Gastroesophageal sphincter (tissue), 4 donors: ENCODE data around the gene NCOR2. TPM values are rescaled to one million over a fixed set of nuclear protein-coding genes. Genes with fewer than 3 reads are reported as not detected.

Experiments used
- ATAC-seq: fragments of 150-250 bp; one replicate; pipeline ENCODE4 v1.9.1; 2016; ENCODE audit warnings: mild to moderate bottlenecking, moderate library complexity
- H3K27ac ChIP-seq, 4 donors: fragments of 200-600 bp; sonication (generic) in 3 of 4; 1 replicate in 3 of 4; 2 replicates in 1 of 4; pipeline ENCODE4 v1.5.1; 2016 to 2019
- H3K27me3 ChIP-seq: fragments of 200-600 bp; sonication (generic); one replicate; pipeline ENCODE4 v1.5.1; 2019
- H3K36me3 ChIP-seq, 2 donors: fragments of 200-600 bp; sonication (generic); one replicate each; pipeline ENCODE4 v1.5.1; 2019; ENCODE audit warnings: control low read depth in 1 of 2
- H3K4me1 ChIP-seq, 3 donors: fragments of 200-600 bp; sonication (generic); 1 replicate in 2 of 3; 2 replicates in 1 of 3; pipeline ENCODE4 v1.5.1; 2016 to 2019; ENCODE audit warnings: control low read depth in 2 of 3
- H3K4me3 ChIP-seq, 2 donors: fragments of 200-600 bp; sonication (generic); one replicate each; pipeline ENCODE4 v1.5.1; 2019; ENCODE audit warnings: mild to moderate bottlenecking in 1 of 2, moderate library complexity in 1 of 2
- H3K9me3 ChIP-seq, 3 donors: fragments of 200-600 bp; sonication (generic); one replicate each; pipeline ENCODE4 v1.5.1; 2017 to 2019; ENCODE audit warnings: control low read depth in 2 of 3
- EP300 ChIP-seq: sonication (generic); formaldehyde crosslinking; IDR thresholded peaks from one replicate; pipeline ENCODE4 v1.6.1; 2017; ENCODE audit warnings: antibody characterized with exemption, mild to moderate bottlenecking
- POLR2A ChIP-seq, 2 donors: fragments of 450-650 bp; IDR thresholded peaks; one replicate each; pipeline ENCODE4 v1.6.1; 2017; ENCODE audit warnings: antibody characterized with exemption in 2 of 2, mild to moderate bottlenecking in 2 of 2, moderate library complexity in 1 of 2
- POLR2AphosphoS5 ChIP-seq: sonication (generic); formaldehyde crosslinking; IDR thresholded peaks from one replicate; pipeline ENCODE4 v1.6.1; 2017; ENCODE audit warnings: antibody characterized with exemption
- WGBS, 2 donors: methylation state at CpG; one replicate each; pipeline ENCODE4 v1.1.5; 2018; ENCODE audit warnings: low coverage in 1 of 2; 5-methylcytosine and 5-hydroxymethylcytosine counted together
- total RNA-seq, 4 donors: library from RNA; depleted of rRNA; stranded (reverse); fragments of >200 nt; gene quantifications; one replicate each; pipeline ENCODE4 v1.1.0, GENCODE V29; 2016
- TF ChIP-seq, protein P1 (sequence below), 4 experiments: fragments of 200-600 bp in 2 of 4; fragments of 450-650 bp in 2 of 4; sonication (generic) in 1 of 4; IDR thresholded peaks; one replicate each; pipeline ENCODE4 v1.5.1; 2017 to 2019; ENCODE audit warnings: antibody characterized with exemption in 4 of 4, mild to moderate bottlenecking in 2 of 4, moderate library complexity in 2 of 4

Gene NCOR2
- total RNA-seq, result 100 to 1,000 TPM in 2 of 4 donors, 10 to 100 TPM in 2; 67.2 to 148 (median 105) TPM

DNA sequence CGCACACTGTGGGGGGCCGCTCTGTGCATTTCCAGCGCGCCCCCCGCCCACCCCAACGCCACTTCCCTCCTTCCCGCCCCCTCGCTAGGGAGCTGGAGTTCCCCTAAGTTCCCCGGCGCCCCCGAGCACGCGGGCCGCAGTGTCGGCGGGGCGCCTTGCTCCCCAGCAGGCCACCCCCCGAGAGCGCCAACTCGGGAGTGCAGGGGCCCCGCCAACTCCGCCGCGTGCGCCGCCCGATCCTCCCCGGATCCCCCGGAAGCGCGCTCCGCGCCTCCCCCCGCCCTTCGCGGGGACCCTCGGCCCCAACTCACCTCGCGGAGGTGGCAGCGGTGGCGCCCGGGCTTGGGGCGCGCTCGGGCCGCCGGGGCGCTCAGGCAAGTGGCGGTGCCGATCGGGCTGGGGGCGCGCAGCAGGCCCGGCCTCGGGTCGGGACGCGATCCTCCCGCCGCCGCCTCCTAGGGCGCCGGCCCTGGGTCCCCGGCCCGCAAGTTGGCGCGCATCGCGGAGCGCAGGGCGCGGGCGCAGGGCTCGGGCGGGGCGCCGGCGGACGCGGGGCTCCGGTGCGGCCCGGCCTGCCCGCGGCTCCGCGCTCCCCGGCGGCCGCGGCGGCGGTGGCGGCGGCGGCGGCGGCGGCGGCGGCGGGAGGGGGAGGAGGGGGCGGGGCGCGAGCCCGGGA is at the start of gene NCOR2:
Gene NCOR2 (minus strand): TSS at position 616 of the 676 bp plus-strand sequence. CDS start 72,361 bp downstream, outside the sequence.
- no CpG with 5 or more reads among the region's 106 CpGs for WGBS, 2 donors
- Histone ChIP-seq H3K36me3 (no peaks in the 10 kb centered on the region), H3K27ac (peak within 1 kb of the TSS; percentile 81 to 100 (median 99)), H3K27me3 (no peaks in the 10 kb centered on the region), H3K4me3 (peak within 1 kb of the TSS; percentile 73 to 99), H3K9me3 (no peaks in the 10 kb centered on the region), H3K4me1 (peaks cover 0 to 67% (median 48%) of the 10 kb centered on the region in 3 donors)
- ATAC-seq, result peak; percentile 2
- TF ChIP-seq POLR2A (IDR thresholded peaks at IDR 0.05) (peak in 1 of 2 donors; percentile 45), POLR2AphosphoS5 (no peak), EP300 (no peak)
- TF ChIP-seq, protein P1, sequence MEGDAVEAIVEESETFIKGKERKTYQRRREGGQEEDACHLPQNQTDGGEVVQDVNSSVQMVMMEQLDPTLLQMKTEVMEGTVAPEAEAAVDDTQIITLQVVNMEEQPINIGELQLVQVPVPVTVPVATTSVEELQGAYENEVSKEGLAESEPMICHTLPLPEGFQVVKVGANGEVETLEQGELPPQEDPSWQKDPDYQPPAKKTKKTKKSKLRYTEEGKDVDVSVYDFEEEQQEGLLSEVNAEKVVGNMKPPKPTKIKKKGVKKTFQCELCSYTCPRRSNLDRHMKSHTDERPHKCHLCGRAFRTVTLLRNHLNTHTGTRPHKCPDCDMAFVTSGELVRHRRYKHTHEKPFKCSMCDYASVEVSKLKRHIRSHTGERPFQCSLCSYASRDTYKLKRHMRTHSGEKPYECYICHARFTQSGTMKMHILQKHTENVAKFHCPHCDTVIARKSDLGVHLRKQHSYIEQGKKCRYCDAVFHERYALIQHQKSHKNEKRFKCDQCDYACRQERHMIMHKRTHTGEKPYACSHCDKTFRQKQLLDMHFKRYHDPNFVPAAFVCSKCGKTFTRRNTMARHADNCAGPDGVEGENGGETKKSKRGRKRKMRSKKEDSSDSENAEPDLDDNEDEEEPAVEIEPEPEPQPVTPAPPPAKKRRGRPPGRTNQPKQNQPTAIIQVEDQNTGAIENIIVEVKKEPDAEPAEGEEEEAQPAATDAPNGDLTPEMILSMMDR (IDR thresholded peaks at IDR 0.05), result peak in 3 of 4 experiments; percentile 13 to 27 (median 19)

- H3K27me3 ChIP-seq, result no peaks in the 10 kb centered on the region
- peaks cover 4 to 24% (median 12%) of the 10 kb centered on the region in 3 donors for H3K4me1 ChIP-seq
- WGBS, 2 donors, result 55 to 69% methylated on average over 2 to 16 of the region's 20 CpGs
- H3K36me3 ChIP-seq, result no peaks in the 10 kb centered on the region
- TF ChIP-seq POLR2A (IDR thresholded peaks at IDR 0.05), result no peak
- TF ChIP-seq, protein P1 (IDR thresholded peaks at IDR 0.05), result no peak
- TF ChIP-seq POLR2AphosphoS5, result no peak
- no peak for TF ChIP-seq EP300
- H3K9me3 ChIP-seq, result no peaks in the 10 kb centered on the region
- H3K4me3 ChIP-seq, result no peak overlapping the region
- H3K27ac ChIP-seq, result no peak overlapping the region
- ATAC-seq, result no peak
These were observed 49.2 kb upstream of the NCOR2 start for GRCh38 chr12:124616394-124617221.

DNA sequence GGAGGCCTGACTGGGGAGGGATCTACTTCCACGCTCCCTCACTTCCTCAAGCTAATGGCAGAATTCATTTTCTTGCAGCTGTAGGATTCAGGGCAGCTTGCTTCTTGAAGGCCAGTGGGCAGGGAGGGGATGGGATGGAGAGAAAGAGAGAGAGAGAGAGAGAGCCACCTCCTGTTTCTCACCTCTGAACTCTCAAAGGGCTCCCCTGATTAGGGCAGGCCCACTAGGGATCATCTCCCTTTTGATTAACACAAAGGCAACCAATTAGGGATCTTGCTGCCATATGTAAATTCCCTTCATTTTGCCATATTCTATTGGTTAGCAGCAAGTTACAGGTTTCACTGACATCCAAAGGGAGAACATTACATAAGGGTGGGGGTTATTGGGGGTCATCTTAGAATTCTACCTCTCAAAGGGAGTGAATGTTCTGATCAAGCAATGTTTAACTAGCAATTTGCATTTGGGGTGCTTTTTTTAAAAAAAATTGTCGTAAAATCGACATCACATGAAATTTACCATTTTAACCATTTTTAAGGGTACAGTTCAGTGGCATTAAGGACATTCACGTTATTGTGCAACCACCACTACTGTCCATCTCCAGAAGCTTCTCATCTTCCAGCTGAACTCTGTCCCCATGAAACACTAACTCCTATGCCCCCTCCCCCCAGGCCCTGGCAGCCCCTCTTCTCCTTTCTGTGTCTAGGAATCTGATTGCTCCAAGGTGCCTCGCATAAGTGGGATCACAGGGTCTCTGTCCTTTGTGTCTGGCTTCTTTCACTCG is 47.3 kb upstream of the NCOR2 start:
- Histone ChIP-seq H3K27me3 (no peaks in the 10 kb centered on the region), H3K9me3 (no peaks in the 10 kb centered on the region), H3K4me1 (peaks cover 0 to 13% (median 0%) of the 10 kb centered on the region in 3 donors), H3K4me3 (no peak overlapping the region), H3K36me3 (no peaks in the 10 kb centered on the region), H3K27ac (no peak overlapping the region)
- 88 to 91% methylated on average over 4 to 6 of the region's 6 CpGs for WGBS, 2 donors
- TF ChIP-seq EP300, result no peak
- no peak for TF ChIP-seq POLR2A (IDR thresholded peaks at IDR 0.05)
- TF ChIP-seq, protein P1 (IDR thresholded peaks at IDR 0.05), result no peak
- no peak for TF ChIP-seq POLR2AphosphoS5
- no peak for ATAC-seq

- no peak for ATAC-seq
- no peaks in the 10 kb centered on the region for H3K9me3 ChIP-seq
- WGBS, 2 donors, result 39% methylated on average over 3 of the region's 3 CpGs; no CpG with 5 or more reads in 1 of the 2 donors
- peaks cover 0 to 28% (median 10%) of the 10 kb centered on the region in 3 donors for H3K4me1 ChIP-seq
- no peaks in the 10 kb centered on the region for H3K27me3 ChIP-seq
- no peaks in the 10 kb centered on the region for H3K36me3 ChIP-seq
- H3K4me3 ChIP-seq, result no peak overlapping the region
- no peak overlapping the region for H3K27ac ChIP-seq
- TF ChIP-seq, protein P1 (IDR thresholded peaks at IDR 0.05), result no peak
- peak; percentile 64 for TF ChIP-seq POLR2AphosphoS5
These were observed 45.8 kb upstream of the NCOR2 start for GRCh38 chr12:124613151-124613585.
